Adrenal gland (tissue), 5 donors: ENCODE data around the gene PSMG4.

Experiments used
- CTCF ChIP-seq, 6 experiments: fragments of 450-650 bp in 4 of 6; fragments of 200-600 bp in 2 of 6; sonication (generic) in 1 of 6; IDR thresholded peaks; 1 replicate in 5 of 6; 2 replicates in 1 of 6; pipeline versions ENCODE4 v1.5.1 to v1.8.0; 2016 to 2021; ENCODE audit warnings: antibody characterized with exemption in 6 of 6, mild to moderate bottlenecking in 2 of 6, moderate library complexity in 1 of 6
- POLR2A ChIP-seq, 2 donors: fragments of 450-650 bp; IDR thresholded peaks; one replicate each; pipeline ENCODE4 v1.6.1; 2017; ENCODE audit warnings: antibody characterized with exemption in 2 of 2, mild to moderate bottlenecking in 2 of 2, moderate library complexity in 1 of 2
- donor health status: DM: no; HTN: no; CAD: no.

DNA sequence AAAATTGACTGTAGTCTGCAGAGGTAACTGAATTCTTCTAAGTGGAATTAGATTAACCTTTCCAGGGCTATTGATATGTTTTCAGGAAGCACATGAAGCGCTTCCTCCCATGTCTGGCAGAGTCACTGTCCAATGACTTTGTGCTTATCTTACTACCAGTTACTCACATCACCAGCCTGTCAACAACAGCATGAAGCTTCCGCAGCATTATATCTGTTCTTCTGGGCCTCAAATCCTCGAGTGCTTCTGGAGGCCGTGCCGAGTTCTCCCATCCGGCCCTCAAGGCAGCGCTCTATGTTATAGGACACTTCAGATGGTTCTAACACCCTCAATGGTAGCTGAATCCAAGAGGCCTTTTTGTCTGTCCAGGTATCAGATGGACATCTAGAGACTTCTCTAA, 33.2 kb downstream of the PSMG4 start:
- TF ChIP-seq CTCF (IDR thresholded peaks at IDR 0.05) (no peak), POLR2A (IDR thresholded peaks at IDR 0.05) (no peak)
